Activated T-cell treated with anti-CD3 and anti-CD28 coated beads for 1 hour (primary cell): ENCODE data around the gene HOXA5.

ENCODE experiments used
- DNase-seq: peaks from one replicate; pipeline ENCODE4 v3.0.0-alpha.2; 2020; ENCODE audit warnings: low read depth

Gene HOXA5

DNA sequence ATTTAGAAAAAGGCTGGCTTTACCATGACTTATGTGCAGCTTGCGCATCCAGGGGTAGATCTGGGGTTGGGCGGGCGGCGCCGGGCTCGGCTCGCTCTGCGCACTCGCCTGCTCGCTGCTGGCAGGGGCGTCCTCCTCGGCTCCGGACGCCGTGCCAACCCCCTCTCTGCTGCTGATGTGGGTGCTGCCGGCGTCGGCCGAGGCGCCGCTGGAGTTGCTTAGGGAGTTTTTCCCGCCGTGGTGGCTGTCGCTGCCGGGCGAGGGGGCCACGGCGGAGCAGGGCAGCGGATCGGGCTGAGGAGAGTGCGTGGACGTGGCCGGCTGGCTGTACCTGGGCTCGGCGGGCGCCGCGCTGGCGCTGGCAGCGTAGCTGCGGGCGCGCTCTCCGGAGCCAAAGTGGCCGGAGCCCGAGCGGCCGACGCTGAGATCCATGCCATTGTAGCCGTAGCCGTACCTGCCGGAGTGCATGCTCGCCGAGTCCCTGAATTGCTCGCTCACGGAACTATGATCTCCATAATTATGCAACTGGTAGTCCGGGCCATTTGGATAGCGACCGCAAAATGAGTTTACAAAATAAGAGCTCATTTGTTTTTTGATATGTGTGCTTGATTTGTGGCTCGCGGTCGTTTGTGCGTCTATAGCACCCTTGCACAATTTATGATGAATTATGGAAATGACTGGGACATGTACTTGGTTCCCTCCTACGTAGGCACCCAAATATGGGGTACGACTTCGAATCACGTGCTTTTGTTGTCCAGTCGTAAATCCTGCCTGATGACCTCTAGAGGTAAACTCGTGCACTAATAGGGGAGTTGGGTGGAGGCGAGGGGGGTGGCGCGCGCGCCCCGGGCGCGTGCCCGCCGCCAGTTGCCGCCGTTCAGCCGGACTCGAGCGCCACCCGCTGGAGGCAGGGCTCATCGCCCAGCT lies at the start of gene HOXA5:
HOXA5 (minus strand) TSS at position 659 of the 927 bp plus-strand sequence; CDS start at position 585, 74 bp downstream.
- no peak for DNase-seq

DNA sequence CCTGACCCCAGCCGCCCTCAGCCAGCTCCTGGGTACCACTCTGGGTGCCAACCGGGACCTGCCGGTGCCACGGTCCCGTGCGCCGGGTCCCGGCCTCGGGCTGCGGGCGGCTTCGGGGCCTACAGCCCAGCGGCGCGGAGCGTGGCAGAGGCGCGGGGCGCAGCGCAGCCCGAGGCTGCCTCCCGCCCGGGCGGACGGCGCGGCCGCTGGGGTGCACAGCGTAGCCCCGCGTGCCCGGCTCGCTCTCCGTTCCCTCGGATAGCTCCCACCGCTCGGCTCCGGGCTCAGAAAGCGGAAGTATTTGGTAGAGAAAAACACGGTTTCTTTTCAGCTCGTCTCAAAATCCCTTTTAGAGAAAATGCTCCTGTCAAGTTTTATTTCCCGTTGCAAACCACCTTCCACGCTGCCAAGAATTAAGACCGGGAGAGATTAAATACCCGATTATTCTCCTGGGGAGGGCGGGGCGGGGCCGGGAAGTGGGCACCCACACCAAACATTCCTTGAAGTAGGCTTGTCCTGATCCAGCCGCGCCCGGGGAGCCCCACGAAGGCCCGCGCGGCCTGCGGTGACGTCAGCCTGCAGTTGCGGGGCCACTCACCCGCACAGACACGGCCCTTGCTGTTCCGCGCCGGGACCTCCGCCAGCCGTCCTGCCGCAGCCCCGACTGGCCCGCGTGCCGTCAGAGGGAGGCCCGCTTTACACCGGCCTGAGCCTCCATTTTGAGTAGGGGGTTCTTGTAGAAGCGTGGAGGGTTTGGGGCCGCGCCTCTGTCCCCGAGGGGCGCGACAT lies 49.3 kb upstream of the HOXA5 start:
- DNase-seq, result no peak

DNA sequence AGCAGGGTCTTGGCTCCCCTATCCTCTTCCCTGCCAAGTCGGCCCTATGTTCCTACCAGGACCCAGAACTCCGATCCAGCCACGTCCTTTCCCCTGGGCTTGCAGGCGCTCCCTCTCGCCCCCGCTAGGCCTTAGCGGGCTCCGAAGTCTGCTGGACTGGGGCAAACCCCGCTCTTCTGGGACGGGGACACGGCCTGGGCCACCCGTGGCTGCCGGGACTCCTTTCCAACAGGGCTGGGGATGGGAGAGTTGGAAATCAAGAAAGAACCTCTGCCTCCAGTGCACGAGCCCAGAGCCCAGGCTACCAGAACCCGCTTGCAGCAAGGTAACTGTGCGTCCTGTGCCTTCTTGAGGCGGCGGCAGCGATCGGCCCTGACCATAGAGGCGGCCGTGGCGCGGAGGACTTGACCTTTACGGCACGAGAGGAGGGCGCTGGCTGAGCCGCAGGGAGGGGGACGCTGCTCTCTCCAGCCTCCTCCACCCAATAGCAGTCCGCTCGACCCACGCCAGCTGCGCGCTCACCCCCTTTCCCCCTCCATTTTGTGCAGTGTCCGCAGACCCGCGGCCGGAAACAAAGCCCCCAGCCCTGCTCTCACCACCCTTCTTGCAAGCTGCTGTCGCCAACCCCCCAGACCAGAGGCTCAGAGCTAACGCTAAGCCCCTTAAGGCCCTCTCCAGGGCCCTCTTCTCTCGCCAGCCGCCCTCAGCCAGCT lies 48.5 kb upstream of the HOXA5 start:
- DNase-seq, result no peak

DNA sequence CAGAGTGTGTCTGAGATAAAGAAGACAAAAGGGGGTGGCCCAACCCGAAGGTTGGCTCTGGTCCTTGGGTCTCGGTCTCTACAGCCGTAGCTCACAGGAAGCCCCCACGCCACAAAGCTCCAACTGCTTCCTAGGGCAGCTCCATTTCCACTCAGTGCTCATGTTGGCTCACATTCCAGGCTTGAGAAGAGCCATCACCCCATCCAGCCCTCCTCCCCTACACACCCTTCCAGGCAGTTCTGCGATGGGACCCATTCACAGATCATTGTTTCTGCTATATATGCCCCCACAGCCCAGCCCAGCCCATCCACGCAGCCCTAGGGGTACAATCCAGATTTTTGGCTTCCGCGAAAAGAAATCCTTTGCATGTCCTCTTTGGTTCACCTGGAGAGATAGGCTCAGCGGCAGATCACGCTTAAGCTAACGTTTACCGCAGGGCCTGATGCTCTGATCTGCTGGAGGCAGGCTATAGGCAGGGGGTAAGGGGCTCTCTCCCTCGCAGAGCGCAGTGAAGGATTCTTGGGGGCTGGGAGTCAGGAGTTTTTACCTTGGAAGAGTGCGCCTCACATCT lies 47.8 kb upstream of the HOXA5 start:
- no peak for DNase-seq

DNA sequence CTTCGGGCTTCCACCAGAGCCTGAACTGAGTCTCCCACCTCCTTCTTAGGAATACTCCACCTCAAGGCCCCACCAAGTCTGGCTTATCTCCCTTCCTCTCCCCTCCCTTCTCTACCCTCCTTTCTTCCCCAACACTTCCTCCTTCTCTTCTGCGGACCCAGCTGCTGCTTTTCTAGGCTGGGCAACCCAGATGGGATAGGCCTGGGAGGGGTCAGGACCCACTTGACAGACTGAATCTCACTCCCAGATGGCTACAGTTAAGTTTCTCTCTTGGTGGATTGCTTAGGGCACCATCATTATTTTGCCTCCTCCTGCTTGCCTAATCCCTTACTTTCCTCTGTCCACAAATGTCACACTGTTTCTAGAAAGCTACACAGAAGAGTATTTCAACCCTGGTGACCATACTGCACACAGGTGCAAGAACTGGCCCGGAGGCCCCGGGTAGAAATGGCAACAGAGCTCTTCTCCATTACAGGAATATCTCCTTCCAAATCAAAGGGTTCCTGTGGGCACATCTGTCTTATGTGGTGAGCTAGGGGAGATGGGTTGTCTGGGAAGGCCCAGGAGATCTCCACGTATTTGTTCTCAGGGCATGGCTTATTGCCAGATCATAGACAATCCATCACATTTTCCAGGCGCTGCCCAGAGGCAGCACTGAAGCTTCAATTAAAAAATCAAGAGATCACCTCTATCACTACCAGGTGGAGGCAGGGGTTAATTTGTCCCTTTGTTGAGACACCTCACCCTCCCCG lies 46.7 kb upstream of the HOXA5 start:
- DNase-seq, result no peak

DNA sequence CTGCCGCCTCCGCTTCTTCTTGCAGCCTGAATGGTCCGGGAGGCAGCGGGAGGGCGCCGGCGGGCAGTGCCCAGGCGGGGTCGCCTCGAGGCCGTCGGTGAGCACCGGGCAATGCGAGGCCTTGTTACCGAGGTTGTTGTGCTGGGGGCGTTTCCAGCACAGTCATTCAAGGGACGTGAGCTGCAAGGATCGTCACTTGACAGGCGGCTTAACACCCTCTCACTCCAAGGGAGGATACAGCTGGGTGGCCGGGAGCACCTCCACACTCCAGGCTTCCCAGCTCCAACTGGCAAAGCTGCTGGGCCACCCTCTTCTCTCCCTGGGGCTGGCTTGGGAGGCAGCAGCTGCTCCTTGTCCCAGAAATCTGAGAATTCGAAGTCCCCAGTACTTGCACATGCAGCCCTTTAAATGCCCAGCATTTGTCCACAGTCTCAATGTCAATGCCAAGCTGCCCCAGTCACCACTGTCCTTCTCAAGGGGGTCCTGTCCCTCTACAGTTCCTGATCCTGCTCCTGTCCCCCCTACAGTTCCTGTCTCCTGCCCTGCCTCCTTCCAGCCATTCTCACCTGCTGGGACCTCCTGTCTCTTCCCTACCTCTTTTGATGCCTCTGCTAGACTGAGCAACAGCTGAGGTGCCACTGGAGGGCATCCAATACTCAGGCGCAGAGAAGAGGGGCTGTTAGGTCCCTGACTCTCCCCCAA lies 46.0 kb upstream of the HOXA5 start:
- DNase-seq, result no peak

DNA sequence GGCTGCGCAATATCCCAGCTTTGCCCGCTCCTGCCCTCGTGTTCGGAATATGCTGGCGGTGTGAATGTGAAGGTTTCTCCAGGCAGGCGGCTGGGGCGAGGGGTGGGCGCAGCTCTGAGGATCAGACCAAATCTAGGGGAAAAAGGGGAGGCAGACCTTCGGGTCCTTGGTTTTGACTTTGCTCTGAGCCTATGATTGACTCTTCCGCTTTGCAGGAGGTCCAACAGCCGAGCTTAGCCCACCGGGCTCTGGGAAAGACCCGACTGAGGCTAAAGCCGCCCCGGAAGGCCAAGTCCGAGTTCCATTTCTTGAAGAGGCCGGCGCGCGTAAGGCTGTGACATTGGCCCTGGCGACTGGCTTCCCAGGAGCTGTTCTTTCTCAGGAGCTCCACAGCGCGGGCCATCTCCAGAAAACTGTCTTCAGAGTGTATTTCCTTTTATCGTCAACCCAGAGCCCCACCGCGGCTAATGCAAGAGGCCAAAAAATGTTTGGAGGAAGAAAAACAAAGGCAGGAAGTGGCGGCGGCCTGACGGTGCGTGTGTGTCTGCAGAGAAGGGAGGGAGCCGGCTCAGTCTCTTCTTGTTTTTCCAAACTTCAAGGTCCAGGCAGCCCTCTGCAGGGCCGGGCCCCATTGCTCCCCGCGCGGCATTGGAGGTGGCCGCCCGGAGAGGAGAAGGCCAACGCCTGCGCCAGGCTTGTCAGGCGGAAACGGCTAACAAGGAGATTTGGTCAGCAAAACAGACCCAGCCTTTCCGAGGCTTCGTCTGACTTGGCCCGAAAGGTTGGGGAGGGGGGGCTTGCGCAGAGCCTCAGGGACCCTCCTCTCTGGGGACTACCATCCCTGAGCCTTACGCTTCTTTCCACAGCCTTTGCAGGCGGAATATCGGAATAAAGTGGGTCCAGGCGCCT lies 45.2 kb upstream of the HOXA5 start:
- DNase-seq, result no peak

DNA sequence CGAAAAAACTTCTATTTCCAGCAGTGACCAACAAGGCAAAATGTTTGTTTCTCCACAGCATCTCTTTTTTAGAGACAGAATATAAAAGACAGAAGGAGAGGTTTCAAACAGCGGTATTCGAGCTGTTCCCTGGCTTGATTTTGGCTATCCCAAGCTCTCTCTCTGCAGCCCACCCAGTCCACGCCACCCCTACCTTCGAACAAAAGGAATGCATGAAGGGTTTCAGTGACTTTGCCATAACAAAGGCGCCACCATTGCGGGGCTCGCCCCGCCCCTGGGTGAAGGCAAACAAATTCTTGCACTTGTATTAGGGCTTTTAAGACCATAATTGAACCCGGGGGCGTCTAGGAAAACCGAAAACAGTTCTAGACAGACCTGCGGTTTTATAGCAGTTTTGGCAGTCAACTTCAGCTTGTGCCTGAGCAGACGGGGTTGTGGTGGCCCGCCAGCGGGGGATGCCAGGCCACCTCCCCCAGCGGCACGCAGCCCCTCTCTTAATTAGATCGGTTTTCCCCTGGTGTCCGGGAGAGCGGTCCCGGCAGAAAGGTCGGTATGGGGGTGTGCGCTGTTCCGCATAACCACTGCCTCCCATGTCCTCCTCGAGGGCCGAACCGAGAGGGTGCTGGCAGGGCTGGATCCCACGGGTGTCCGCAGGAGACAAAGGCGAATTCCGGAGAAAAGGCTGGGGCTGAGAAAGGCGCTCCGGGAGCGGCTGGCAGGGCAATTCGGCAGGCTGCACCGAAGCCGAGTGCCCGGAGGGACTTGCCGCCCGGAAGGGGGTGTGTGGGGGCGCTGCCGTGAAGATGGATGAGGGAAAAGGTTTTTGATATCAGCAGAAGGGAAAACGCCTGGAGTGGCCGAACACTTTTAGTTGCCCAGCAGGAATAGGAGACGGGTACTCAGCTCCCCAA lies 44.2 kb upstream of the HOXA5 start:
- no peak for DNase-seq

DNA sequence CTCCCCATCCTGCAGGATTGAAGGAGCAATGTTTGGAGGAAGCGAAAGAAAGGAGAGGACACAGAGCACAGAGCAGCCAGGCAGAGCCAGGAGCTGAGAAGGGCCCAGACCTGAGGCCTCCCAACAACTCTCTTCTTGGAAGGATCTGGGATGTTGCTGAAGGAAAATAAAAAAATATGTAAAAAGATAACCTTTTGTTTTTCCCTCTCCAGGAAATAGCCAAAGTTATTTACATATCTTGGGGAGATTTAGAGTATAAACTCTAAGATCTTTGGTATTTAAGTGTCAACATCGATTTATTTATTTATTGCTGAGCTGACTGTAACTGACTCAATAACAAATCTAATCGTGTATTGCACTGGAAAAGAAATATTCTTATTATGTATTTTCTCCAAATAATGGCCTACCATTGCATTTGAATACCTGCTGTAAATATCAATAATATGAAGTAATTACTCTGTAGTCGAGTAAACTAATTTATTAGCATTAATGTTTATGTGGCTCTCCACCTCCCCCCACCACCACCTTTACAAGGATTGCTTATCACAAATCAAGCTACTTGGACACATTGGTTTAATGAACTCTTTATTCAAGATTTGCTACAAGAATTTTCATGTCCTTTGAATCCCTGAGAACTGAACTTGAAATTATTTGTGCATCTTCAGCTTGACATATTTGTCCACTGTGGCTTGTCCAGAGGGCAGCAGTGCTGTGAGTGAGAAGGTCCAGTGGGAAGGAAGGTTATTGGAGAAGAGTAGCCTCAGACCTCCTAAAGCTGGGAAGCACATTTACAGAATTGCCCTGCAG lies 43.4 kb upstream of the HOXA5 start:
- DNase-seq, result no peak

DNA sequence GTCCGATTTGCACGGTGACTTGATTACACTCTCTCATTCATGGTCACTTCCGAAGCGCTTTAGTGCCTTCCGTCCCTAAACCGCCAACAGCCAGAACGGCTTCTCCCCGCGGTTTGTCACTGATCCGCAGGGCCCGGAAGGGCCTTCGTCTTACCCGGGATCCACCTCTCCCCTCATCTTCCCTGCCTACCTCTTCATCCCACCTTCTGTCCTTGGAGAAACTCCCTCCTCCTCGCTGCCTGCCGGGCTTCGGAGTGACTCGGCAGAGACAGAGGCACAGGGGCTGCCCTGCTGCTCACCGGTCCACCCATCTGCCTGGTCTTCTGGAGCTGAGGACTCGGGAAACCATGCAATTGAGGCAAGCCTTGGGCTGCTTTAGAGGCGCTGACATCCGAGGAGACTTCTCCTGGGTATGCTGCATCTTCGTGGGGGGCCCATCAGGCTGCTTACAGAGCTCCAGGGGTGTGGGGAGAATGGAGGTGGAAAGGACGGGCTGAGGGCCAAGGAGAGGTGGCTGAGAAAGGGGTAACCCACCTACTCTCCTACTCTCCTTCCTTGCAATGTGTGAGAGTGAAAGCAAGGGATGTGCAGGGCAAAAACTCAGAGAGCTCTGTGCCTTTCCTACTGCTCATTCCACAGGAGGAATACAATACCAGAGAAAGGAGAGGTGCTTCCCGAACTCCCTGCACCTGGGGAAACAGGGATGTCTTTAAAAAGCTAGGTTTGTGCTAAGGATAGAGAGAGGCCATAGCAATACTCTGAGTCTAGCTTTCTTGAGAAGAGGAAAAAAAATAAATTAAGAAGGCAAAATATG lies 42.6 kb upstream of the HOXA5 start:
- no peak for DNase-seq

DNA sequence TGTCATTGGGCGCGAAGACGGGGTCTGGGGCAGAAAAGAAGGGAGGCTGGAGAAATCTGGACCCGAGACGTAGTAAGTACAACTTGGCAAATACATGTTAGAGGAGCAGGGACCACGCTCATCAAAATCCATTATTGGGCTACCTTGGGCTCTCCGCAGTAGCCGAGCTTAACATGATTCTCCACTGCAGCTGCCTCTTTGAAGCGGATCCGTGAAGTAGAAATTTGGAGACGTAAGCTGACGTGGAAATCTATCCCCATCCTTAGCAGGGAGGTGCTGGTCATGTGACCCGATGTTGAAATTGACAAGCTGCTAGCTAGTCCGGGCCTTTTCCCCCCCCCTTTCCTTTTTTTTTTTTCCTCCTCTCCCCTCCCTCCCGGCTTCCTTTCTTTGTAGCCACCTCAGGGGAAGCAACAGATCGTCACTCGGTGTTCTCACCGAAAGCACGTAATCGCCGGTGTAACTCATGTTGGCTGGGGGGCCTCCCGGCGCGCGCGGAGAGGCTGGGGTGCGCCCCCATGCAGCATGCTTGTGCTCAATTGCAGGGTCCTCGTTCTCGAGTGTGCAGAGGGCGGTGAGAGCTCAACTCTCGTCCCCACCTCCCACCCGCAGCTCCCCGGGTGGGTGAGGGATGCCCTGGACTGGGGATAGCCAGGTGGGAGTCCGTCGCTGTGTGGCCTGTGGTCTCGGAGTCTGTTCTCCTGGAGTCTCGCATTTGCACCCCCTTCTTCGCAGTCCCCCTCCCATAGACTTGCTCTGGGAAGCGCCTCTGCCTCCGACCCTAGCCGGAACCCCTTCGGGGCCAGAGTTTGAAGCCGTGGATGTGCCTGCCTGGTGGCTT lies 41.8 kb upstream of the HOXA5 start, which contains the start of gene HOXA11:
HOXA11 (minus strand) TSS at position 220 of the 841 bp plus-strand sequence; CDS start at position 132, 88 bp downstream.
- DNase-seq, result no peak

DNA sequence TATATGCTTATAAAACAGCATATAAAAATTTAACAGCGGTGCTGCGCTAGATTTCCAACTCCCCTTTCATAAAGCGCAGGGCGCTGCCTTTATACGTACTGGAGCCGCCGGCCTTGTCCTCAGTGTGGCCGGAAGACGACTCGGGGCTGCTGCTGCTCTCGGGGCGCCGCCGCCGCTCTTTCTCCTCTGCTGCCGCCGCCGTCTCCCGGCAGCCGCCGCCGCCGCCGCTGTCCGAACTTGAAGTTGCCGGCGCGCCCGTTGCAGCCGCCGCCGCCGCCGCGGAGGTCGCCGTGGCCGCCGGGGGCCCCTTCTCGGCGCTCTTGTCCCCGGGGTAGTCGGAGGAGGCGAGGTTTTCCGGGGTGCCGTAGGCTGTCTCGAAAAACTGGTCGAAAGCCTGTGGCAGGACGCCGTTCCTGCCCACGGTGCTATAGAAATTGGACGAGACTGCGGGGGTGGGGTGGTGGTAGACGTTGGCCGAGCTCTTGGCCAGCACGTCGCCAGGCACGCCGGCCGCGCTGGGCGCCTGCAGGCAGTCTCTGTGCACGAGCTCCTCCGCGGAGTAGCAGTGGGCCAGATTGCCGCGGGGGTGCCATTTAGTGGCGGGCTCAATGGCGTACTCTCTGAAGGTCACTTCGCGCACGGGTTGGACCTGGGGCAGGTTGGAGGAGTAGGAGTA lies 41.0 kb upstream of the HOXA5 start:
- DNase-seq, result no peak

DNA sequence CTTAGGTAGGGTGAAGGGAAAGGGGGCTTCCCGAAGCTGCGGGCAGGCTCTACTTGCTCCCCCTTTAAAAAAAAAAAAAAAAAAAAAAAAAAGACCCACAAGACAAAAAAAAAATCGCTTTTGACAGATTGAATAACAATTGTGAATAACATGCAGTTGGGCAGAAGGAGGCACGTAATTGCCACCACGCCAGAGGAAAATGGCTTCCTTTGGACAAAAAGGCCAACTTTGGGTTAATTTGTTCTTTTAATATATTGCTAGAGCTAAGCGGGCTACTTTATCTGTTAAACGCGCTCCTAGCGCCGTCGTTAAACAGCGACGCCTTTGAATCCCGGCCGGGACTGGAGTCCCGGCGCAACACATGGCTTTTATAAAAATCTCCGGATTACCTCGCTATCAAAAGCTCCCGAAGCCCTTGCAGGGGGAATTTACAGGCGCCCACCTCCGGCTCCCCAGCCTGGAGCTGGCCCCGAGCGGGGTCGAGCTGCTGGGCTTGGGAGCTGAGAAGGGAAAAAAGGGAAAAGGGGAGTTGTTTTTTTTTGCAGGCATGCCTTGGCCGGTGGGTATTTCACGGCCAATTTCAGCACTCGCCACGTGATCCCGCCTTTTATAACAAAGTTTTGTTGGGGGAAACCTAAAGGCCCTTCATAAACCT lies 40.3 kb upstream of the HOXA5 start:
- DNase-seq, result no peak

DNA sequence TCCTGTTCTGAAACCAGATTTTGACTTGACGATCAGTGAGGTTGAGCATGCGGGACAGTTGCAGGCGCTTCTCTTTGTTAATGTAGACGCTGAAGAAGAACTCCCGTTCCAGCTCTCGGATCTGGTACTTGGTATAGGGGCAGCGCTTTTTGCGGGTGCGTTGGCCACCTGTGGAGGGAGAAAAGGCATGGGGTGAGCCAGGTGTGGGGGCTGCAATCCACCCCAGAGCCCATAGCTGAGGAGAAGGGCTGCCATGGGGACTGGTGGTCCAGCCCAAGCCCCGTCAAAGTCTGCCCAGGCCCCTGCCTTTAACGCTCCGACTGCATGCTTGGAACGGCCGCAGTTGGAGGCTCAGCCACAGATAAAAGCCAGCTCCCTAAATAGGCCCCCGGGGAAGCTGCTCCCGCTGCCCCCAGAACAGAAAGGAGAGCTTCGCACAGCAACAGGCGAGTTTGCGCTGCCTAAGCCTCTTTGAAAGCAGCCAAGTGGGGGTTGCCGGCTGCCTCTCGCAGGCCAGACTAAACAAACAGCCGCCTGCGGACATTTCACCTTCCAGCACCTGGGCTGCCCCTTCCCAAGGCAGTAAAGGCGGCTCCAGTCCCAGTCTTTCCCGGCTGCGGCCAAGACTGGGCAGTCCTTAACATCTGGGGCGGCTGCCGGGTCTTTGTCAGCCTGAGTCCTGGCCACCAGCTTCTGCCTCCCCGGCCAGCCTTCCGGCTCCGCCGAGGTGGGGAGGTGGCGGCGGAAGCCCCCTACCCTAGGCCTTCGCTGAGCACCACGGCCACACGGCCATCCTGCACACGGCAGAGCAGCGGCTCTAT lies 39.6 kb upstream of the HOXA5 start:
- DNase-seq, result no peak
